T-helper 2 cell (primary cell): ENCODE measurements around the gene STARD10.

Experiments
- DNase-seq, 5 experiments: peaks; one replicate each; pipeline versions ENCODE4 v3.0.0 to v3.0.0-alpha.2; 2012 to 2022

STARD10 gene

GRCh38 chr11:72780296-72781062 lies 13.4 kb downstream of the STARD10 start:
- DNase-seq: no peak

DNA sequence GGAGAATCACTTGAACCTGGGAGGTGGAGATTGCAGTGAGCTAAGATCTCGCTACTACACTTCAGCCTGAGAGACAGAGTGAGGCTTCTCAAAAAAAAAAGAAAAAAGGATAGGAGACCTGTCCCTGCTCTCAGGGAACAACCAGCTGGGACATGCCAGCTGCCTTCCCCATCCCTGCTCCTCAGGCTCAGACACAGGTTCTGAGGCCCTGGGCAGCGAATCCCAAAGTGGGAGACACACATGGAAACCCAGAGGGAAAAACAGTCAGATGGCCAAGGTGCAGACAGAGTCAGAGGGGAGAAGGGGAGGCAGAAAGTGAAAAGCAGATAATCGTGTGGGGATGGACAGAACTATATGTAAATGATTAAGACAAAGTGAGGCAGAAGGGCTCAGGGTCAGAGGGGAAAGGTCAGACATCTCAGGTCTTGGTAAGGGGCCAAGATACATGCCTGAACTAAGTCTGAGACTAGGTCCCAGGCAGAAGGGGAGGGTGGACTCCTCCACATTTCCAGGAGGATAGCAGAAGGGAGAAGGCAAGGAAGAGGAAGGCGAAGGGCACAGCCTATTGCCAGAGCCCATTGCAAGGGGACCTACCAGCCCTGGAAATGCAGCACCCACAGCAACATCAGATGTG lies 14.2 kb downstream of the STARD10 start:
- no peak for DNase-seq

GRCh38 chr11:72778535-72779494 lies 15.0 kb downstream of the STARD10 start:
- no peak for DNase-seq

DNA sequence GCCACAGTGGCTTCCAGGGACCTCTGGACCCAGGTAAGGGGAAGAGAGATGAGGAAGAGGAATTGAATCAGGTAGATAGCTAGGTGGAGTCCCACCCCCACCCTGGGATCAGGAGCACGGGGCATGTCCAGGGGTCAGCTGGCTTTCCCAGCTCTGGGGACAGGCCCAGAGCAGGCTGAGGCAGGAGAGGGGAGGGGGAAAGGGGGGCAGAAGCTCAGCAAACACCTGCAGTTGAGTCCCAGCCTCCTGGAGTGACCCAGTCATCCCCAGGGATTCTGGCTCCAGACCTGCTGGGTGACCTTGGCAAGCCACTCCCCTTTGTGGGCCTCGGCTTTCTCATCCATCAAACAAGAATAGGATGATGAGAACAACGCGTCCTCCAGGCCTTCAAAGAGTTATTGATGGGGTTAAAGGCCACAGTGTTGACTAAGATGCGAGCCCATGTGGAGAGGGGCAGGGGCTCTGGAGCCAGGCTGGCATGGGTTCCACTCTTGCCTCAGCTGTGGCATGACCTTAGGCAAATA lies 16.0 kb downstream of the STARD10 start:
- no peak for DNase-seq

DNA sequence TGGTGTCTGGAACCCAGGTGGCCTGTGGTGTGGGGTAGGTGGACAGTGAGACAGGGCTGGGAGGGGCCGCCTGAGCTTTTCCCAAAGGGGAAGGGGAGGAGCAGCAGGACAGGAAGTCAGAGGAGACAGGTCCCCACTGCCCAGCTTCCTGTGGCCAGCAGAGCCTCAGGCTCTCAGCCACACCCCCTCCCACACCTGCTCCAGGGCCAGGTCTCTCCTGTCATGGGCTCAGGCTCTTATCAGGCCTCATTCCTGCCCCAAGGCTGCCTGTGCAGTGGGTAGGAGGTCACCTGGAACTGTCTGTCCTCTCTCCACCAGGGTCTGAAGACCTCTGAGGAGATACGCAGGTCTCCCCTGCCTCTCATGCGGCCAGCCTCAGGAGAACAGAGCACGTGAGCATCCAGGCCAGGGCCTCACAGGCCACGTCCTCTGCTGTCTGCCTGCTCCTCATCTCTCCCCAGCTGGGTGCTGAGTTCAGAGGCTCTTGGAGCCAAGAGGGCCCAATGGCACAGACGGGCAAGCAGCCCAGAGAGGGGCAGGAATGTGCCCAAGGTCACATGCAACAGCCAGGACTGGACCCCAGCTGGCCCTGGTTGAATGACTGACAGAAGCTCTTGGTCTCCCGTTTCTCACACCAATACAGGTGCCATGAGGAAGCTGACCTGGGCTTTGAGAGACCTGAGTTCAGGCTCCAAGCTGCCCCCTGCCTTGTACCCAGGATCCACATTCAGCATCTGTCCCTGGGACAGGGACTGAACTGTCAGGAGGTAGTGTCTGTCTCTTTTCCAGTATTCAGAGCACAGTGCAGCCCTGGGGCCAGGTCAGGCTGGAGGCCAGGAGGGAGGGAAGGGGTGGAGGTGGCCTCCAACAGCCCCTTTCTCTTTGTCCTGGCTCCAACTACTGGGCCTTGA lies 16.7 kb downstream of the STARD10 start:
- no peak for DNase-seq

- DNase-seq: no peak
These were observed 17.6 kb downstream of the STARD10 start for GRCh38 chr11:72776117-72776843.

DNA sequence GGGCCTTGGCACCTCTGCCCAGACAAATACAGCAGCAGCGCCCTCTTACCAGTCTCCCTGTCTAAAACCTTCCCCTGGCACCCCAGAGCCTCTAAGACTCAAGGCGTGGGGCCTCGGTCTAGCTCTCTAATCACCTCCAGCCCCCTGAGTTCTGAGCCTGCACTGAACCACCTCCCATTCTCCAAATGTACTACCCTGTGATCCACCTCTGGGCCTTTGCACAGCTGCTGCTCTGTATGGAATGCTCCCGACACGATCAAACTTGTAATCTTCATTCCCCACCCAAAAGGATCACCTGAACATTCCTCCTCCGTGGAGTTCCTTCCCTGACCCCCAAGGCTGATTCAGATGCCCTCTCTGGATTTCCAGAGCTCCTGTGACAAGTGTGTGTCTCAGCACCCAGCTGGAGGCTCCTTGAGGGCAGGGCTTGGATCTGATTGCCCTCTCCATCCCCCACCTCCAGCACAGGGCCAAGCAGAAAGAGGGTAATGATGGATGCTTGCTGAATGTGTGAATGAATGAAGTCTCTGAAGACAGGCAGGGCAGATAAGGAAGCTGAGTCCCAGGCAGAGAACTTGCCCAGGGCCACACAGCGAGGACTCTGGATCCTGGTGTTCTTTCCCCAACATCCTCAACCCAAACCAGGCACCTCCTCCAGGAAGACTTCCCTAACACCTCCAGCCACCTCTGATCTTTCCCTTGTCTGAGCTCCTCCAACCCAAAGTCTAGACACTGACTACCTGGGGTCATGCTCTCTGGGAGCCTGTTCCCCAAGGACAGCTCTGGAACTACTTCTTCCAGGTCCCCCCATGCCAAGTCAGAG lies 18.3 kb downstream of the STARD10 start:
- no peak for DNase-seq

DNA sequence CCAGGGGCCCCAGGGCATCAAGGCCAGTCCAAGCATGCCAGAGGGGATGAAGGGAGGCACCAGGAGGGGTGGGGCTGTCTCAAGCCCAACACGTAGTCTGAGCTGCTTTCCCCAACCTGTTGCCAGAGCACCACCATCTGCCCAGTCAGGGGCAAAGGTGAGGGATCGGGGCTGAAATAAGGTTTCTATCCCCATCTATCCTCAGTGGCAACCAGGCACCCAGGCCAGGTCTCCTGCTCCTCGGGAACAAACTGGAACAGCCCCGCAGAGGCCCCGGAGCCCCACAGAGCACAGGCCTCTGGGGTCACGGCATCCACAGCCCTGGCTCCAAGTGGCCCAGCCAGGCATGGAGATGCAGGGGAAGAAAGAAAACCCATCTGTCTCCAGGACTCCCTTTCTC lies 19.3 kb downstream of the STARD10 start:
- no peak for DNase-seq

- no peak for DNase-seq
These were observed 20.2 kb downstream of the STARD10 start for GRCh38 chr11:72773696-72774095.

GRCh38 chr11:72773291-72773690 lies 20.6 kb downstream of the STARD10 start:
- DNase-seq: no peak

GRCh38 chr11:72772059-72772458 lies 21.8 kb downstream of the STARD10 start:
- DNase-seq: no peak

DNA sequence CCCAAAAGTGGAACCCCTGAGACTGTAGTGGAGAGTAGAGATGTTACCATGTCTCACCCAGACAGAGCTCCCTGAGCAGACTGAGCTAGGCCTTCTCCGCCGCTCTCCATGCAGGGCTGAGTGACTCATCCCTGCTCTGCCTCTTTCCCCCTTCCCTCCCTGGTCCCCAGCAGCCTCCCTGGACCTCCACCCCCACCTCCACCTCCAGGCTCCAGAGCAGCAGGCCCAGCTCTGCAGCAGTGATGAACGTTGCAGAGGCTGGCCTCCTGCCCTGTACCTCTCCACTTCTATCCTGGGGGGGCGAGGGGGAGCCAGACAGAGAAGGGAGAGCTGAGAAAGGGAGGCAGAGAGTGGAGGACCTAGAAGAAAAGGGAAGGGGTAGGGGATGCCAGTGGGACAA lies 22.3 kb downstream of the STARD10 start:
- no peak for DNase-seq

DNA sequence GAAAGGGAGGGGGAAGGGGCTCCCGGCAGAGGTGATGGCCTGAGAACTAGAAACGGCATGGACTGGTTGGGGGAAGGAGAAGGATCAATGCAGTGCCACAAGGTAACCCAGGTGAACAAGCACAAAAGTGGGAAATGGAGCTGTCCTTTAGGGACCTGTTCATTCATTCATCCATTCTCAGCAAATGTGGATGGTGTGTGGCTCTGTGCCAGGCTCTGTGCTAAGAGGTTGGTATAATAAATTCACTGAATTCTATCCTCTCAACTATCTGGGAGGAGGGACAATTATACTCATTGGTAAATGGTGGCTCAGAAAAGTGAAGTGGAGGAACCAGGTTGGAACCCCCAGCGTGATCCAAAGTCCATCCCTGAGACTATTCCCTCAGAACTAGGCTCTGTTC lies 23.0 kb downstream of the STARD10 start:
- no peak for DNase-seq

DNA sequence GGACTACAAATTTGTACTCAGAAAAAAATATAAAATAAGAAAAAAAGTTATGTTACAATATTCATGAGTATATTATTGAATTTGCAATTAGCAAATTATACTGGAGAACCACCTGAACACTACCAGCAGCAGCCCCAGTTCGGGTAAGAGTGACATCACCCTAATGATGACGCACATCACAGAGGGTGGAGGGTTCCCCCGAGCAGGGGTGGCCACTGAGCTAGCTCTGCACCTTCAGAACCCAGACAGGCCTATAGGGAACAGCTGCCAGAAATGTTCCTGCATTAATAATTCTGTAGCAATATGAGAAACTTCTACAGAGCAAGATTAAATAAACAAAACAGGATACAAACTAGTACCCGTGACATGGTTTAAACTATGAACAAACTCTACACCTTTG lies 24.2 kb downstream of the STARD10 start:
- DNase-seq: no peak

- DNase-seq: no peak
These were observed 25.3 kb downstream of the STARD10 start for GRCh38 chr11:72768581-72768980.

DNA sequence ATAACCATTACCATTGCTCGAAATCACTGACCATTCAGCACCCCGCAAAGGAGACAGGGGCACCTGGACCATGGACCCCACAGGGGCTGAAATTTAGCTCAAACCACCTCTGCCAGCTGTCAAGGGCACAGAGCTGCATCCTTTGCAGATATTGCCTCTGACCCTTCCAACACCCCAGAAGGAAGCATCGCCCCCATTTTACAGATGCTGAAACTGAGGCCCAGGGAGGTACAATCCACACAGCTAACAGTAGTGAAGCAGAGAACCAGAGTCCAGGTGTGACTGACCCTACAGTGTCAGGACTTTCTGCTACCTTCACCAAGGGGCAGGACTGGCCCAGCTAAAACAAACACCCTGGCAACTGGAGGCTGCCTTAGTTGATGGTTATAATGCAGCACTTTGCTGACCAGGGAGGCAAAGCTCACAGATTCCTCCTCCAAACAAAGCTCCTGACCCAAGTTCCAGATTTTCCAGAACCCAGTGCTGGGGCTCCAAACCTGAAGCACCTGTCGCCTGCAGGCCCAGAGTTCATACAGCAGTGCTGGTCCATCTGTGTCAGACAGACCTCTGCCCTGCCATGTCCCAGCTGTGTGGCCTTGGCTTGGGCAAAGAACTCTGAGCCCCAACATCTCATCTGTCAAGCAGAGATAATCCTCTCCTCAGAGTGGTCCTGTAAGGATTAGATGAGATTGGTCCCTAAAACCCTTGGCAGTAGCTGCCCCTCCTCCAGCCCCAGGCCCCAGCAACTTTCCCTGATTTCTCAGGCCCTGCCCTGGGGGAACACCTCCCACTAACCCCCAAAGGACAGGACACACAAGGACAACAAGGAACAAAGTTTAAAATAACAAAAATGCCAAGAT lies 26.4 kb downstream of the STARD10 start:
- DNase-seq: no peak

- DNase-seq: no peak
These were observed 27.5 kb downstream of the STARD10 start for GRCh38 chr11:72766152-72766902.

DNA sequence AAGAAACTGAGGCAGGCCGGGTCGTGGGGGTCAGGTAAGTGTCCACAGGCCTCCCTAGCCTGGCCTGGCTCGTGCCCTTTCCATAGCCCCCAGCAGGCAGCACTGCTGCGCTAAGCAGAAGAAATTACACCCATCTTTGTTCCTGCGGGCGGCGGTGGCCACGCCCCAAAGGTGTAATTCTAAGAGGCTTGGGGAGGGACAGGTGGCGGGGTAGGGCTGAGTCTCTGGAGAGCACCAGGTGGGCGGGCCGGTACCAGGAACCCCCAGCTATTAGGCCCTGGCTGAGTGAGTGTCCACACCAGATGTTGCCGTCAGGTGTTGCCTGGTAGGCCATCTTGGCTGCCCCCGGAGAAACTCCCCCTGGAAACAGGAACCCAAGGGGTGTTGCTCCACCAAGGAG lies 29.3 kb downstream of the STARD10 start:
- DNase-seq: no peak

DNA sequence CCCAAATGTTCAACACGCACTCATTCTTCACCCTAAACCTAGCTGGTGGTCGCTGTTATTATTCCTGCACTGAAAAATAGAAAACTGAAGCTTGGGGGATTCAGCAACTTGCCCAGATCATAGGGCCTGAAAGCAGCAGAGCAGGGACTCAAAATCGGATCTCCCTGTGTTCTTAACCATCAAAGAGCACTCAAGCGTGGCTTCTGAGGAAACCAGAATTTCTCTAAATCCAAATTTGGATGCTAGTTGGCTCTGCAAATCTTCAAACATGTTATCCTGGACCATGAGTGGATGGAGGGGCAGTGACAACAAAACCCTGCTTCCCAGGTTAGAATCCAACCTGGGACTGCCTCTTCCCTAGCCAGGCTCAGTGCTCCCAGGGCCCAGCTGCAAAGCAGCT lies 30.0 kb downstream of the STARD10 start:
- no peak for DNase-seq
